K562 (cell line): Measurements from ENCODE around the gene IMP4. TPM values are rescaled to one million over a fixed set of nuclear protein-coding genes. Genes with fewer than 3 reads are reported as not detected.
A peak's percentile ranks its signal among the peaks of the same experiment; 100 is the strongest.

Source experiments
- ATAC-seq: fragments of 200-7000 bp; cut with Tn5 transposase; 3 replicates; pipeline ENCODE4 v1.9.1; 2020; ENCODE audit warnings: moderate library complexity
- BruUV-seq: library from RNA; stranded (reverse); fragments of 400-500 nt; replicated peaks from 2 replicates; lab custom pipeline; 2021; lab: Mats Ljungman, UMichigan
- CTCF ChIA-PET: fragments of 300-600 bp; formaldehyde crosslinking; extraction: SDS; loops from one replicate; lab custom pipeline; 2021; ENCODE audit warnings: low intra/inter-chr PET ratio; lab: Yijun Ruan, JAX
- POLR2A ChIA-PET: fragments of 300-600, 350-650 bp; sonication (Branson Sonifier 250); formaldehyde crosslinking; extraction: SDS; loops from one replicate; lab custom pipeline; 2021; ENCODE audit warnings: antibody characterized with exemption, inconsistent platforms; lab: Yijun Ruan, JAX
- DNase-seq, 4 experiments: peaks; one replicate each; pipeline versions ENCODE4 v3.0.0 to v3.0.0-alpha.2; 2011 to 2018; ENCODE audit warnings: low spot score in 3 of 4, mixed read lengths in 3 of 4; ENCODE audit errors: extremely low read depth in 1 of 4
- FAIRE-seq: peaks from 2 replicates; lab custom pipeline; 2011; peaks lifted over from hg19 to GRCh38; lab: Jason Lieb, UNC
- H2AFZ ChIP-seq: 2 replicates; pipeline ENCODE4 v1.6.0; 2011; ENCODE audit warnings: low read depth, low read length, control low read depth, inconsistent platforms
- H3K27ac ChIP-seq: fragments of 200-600 bp; 3 replicates; pipeline ENCODE4 v1.8.0; 2011; ENCODE audit warnings: low read depth, mild to moderate bottlenecking, control low read depth, inconsistent platforms, low read length, moderate library complexity, mixed read lengths; ENCODE audit errors: extremely low read depth
- H3K27me3 ChIP-seq, 2 experiments: fragments of 300-600 bp in 1 of 2; 2 replicates in 1 of 2; 3 replicates in 1 of 2; pipeline versions ENCODE4 v1.6.0 to v1.8.0; 2011; ENCODE audit warnings: inconsistent platforms in 2 of 2, low read length in 2 of 2, mild to moderate bottlenecking in 1 of 2, mixed read lengths in 1 of 2, moderate library complexity in 1 of 2; ENCODE audit not compliant: control insufficient read depth in 2 of 2, insufficient read depth in 2 of 2
- H3K36me3 ChIP-seq: fragments of 300-600 bp; 3 replicates; pipeline ENCODE4 v1.8.0; 2011; ENCODE audit warnings: mild to moderate bottlenecking, low read length, inconsistent platforms; ENCODE audit not compliant: control insufficient read depth, insufficient read depth
- H3K4me1 ChIP-seq, 2 experiments: fragments of 200-600 bp in 1 of 2; replicated peaks in 1 of 2; 2 replicates in 1 of 2; 3 replicates in 1 of 2; pipeline versions ENCODE4 v1.5.1 to v1.8.0; 2011; ENCODE audit warnings: inconsistent platforms in 2 of 2, low read length in 2 of 2, mild to moderate bottlenecking in 1 of 2, mixed read lengths in 1 of 2, moderate library complexity in 1 of 2; ENCODE audit not compliant: control insufficient read depth in 2 of 2, insufficient read depth in 2 of 2
- H3K4me2 ChIP-seq: 2 replicates; pipeline ENCODE4 v1.6.1; 2011; ENCODE audit warnings: low read length, control low read depth, inconsistent platforms, mixed read lengths; ENCODE audit not compliant: insufficient read depth
- H3K4me3 ChIP-seq: fragments of 200-600 bp; sonication (generic), shearing (Covaris generic); 2 replicates; pipeline ENCODE4 v1.5.1; 2016; ENCODE audit warnings: control low read depth, inconsistent platforms
- H3K79me2 ChIP-seq: fragments of 200-600 bp; 3 replicates; pipeline ENCODE4 v1.8.0; 2011; ENCODE audit warnings: low read length, inconsistent platforms; ENCODE audit not compliant: control insufficient read depth, insufficient read depth
- H3K9ac ChIP-seq, 2 experiments: 2 replicates each; pipeline versions ENCODE4 v1.6.0 to v1.6.1; 2011; ENCODE audit warnings: low read depth in 2 of 2, low read length in 2 of 2, control low read depth in 1 of 2, inconsistent platforms in 1 of 2, mild to moderate bottlenecking in 1 of 2, mixed read lengths in 1 of 2; ENCODE audit not compliant: insufficient read depth in 1 of 2
- H3K9me1 ChIP-seq: one replicate; pipeline ENCODE4 v1.6.0; 2011; ENCODE audit warnings: inconsistent platforms, mild to moderate bottlenecking, low read length, moderate library complexity; ENCODE audit not compliant: control insufficient read depth, insufficient read depth
- H3K9me3 ChIP-seq: replicated peaks from 2 replicates; pipeline ENCODE4 v1.5.1; 2011; ENCODE audit warnings: low read depth, low read length, inconsistent platforms; ENCODE audit not compliant: control insufficient read depth, insufficient read depth
- H4K20me1 ChIP-seq: replicated peaks from 2 replicates; pipeline ENCODE4 v1.6.1; 2011; ENCODE audit warnings: low read length, inconsistent platforms, mixed read lengths; ENCODE audit not compliant: control insufficient read depth, insufficient read depth
- BRF1 ChIP-seq: IDR thresholded peaks from 3 replicates; pipeline ENCODE4 v1.6.1; 2011; ENCODE audit warnings: borderline replicate concordance, mild to moderate bottlenecking; ENCODE audit not compliant: insufficient read length; ENCODE audit errors: extremely low read depth
- CBX3 ChIP-seq, 2 experiments: IDR thresholded peaks; 1 replicate in 1 of 2; 2 replicates in 1 of 2; pipeline ENCODE4 v1.6.1; 2012; ENCODE audit warnings: inconsistent platforms in 2 of 2, low read length in 2 of 2, borderline replicate concordance in 1 of 2, control low read depth in 1 of 2
- CEBPB ChIP-seq: fragments of 450-650 bp; IDR thresholded peaks from 2 replicates; pipeline ENCODE4 v1.6.1; 2016; ENCODE audit warnings: missing genetic modification characterization, missing compliant biosample characterization
- GATA2 ChIP-seq: sonication (generic); formaldehyde crosslinking; IDR thresholded peaks from 2 replicates; pipeline ENCODE4 v1.4.0; 2020; ENCODE audit warnings: mild to moderate bottlenecking, missing genetic modification reagents
- HCFC1 ChIP-seq: IDR thresholded peaks from 2 replicates; pipeline ENCODE4 v1.6.1; 2012; ENCODE audit warnings: low read depth, low read length, improper control_type of control experiment
- JUND ChIP-seq, 2 experiments: IDR thresholded peaks; 2 replicates in 1 of 2; 3 replicates in 1 of 2; pipeline ENCODE4 v1.6.1; 2011; ENCODE audit warnings: borderline replicate concordance in 2 of 2, low read depth in 2 of 2, low read length in 2 of 2, improper control_type of control experiment in 1 of 2, missing biosample characterization in 1 of 2, missing genetic modification characterization in 1 of 2, missing genetic modification reagents in 1 of 2
- KDM2B ChIP-seq: fragments of 250-450 bp; sonication (Bioruptor Pico); IDR thresholded peaks from 2 replicates; pipeline ENCODE4 v1.8.0; 2021; ENCODE audit warnings: mild to moderate bottlenecking, moderate library complexity
- PTTG1 ChIP-seq: fragments of 450-650 bp; IDR thresholded peaks from 2 replicates; pipeline ENCODE4 v1.6.1; 2016; ENCODE audit warnings: low read depth, mild to moderate bottlenecking, missing genetic modification characterization, missing compliant biosample characterization
- SMAD4 ChIP-seq: fragments of 250-450 bp; sonication (Bioruptor Pico); conservative IDR thresholded peaks from 2 replicates; pipeline ENCODE4 v1.8.0; 2021; ENCODE audit warnings: inconsistent platforms, mild to moderate bottlenecking, moderate library complexity
- SRSF3 ChIP-seq: fragments of 200-400 bp; formaldehyde crosslinking; IDR thresholded peaks from 2 replicates; pipeline ENCODE4 v1.6.1; 2016; ENCODE audit warnings: mild to moderate bottlenecking, low read length, moderate library complexity; ENCODE audit not compliant: insufficient read depth
- ZFX ChIP-seq: sonication (generic); formaldehyde crosslinking; IDR thresholded peaks from 2 replicates; pipeline ENCODE4 v1.8.0; 2022; ENCODE audit warnings: mild to moderate bottlenecking, missing genetic modification reagents, moderate library complexity
- ZNF12 ChIP-seq: sonication (generic); formaldehyde crosslinking; IDR thresholded peaks from 2 replicates; pipeline ENCODE4 v1.4.0; 2020; ENCODE audit warnings: mild to moderate bottlenecking, missing genetic modification reagents
- WGBS: fragments of 100-300 bp; shearing (Covaris generic); methylation state at CpG from one replicate; pipeline ENCODE4 v1.1.6; 2016; ENCODE audit warnings: low coverage, mixed read lengths; ENCODE audit not compliant: insufficient coverage; ENCODE audit errors: missing lambda C conversion rate; 5-methylcytosine and 5-hydroxymethylcytosine counted together
- in situ Hi-C: fragments of 300-500 bp; cut with MboI; formaldehyde crosslinking; loops from 4 replicates; pipeline ENCODE4 v1.15.0; 2018; ENCODE audit warnings: inconsistent platforms, mixed read lengths
- intact Hi-C: fragments of 100-400 bp; cut with micrococcal nuclease; formaldehyde crosslinking; loops from 2 replicates; pipeline ENCODE4 v1.14.2; 2022
- polyA plus RNA-seq, 8 experiments: library from polyadenylated mRNA; depleted of rRNA in 4 of 8; stranded (reverse) in 5 of 8; unstranded in 3 of 8; fragments of >200 nt; fragmentation: Nextera tagmentation in 2 of 8; fragmentation: Illumina TruSeq in 1 of 8; extraction: Ambion mirVana in 2 of 8; extraction: Trizol in 1 of 8; gene quantifications; 2 replicates each; pipeline versions ENCODE4 v1.2.1 to v1.2.3, GENCODE V29; 2011 to 2014; ENCODE audit warnings: inconsistent platforms in 1 of 8, missing spikeins in 1 of 8
- total RNA-seq, 7 experiments: library from RNA; depleted of rRNA in 6 of 7; stranded (reverse); fragments of >200 nt in 6 of 7; fragmentation: Illumina TruSeq in 2 of 7; extraction: Trizol in 2 of 7; gene quantifications; 2 replicates each; pipeline versions ENCODE4 v1.2.1 to v1.2.3, GENCODE V29; 2011 to 2021; ENCODE audit warnings: low replicate concordance in 1 of 7
- TF ChIP-seq, protein P1 (sequence below): sonication (generic); formaldehyde crosslinking; IDR thresholded peaks from 2 replicates; pipeline ENCODE4 v1.8.1; 2022; ENCODE audit warnings: missing genetic modification reagents

IMP4 gene
- total and polyA plus RNA-seq, 9 of the 15 experiments (the other 6 are each of a cell fraction or from before 2014, with no cell fraction given), result 35.4 to 209 (median 100.0) TPM

DNA sequence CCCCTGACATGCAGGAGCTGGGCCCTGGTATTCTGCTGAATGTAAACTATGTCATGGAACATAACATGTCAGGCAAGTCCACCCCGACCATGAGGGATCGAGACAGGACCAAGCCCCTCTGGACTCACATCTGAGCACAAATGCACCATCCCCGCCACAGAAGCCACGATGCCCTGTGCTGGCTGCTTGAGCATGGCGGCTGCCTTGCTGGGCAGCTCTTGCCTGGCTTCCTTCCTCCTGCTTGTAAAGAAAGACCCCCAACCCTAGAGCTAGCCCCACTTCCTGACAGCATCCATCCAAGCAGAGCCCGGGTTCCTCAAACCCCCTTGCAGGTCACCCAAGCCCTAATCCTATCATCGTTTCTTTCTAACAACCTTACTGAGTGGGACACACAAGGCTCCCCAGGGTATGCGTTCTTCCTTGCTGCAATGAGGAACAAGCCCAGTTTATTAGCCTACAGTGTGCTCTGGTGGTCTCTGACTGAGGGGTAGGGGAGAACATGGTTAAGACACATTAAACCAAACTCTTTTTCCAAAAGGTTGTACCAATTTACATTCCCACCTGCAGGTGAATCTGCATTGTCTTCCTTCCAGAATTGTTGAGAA is 39.7 kb downstream of the IMP4 start:
- CTCF ChIA-PET, result no interaction called here
- DNase-seq (no peak), FAIRE-seq (no peak), ATAC-seq (no peak)
- intact Hi-C loops (no loop called here), in situ Hi-C loops (loop anchor here (25.0 kb wide), 1 partner anchor 205 kb away; the partner anchor contains the start of gene CFC1)
- H2AFZ ChIP-seq, result no peak overlapping the region
- no peaks in the 10 kb centered on the region; the same call in 2 of the 3 replicates for H3K79me2 ChIP-seq
- no peak overlapping the region for H3K27ac ChIP-seq
- POLR2A ChIA-PET, result no interaction called here
- H4K20me1 ChIP-seq, result no peaks in the 10 kb centered on the region
- no TSS peak for BruUV-seq
- TF ChIP-seq ZNF12, result peak; percentile 87; the same call in 1 of the 2 replicates
- no peak for TF ChIP-seq JUND (IDR thresholded peaks at IDR 0.05; ENCODE audit: borderline replicate concordance, low read depth, low read length)
- TF ChIP-seq JUND (tag; IDR thresholded peaks at IDR 0.05; ENCODE audit: borderline replicate concordance, low read depth, low read length), result no peak
- no peaks in the 10 kb centered on the region for H3K36me3 ChIP-seq
- H3K4me3 ChIP-seq, result no peak overlapping the region
- no peak overlapping the region for H3K9ac ChIP-seq
- H3K4me1 ChIP-seq, result peaks cover 19 to 41% of the 10 kb centered on the region in 2 experiments
- no peak overlapping the region for H3K4me2 ChIP-seq
- WGBS, result 91% methylated on average over 8 of the region's 8 CpGs
- no peaks in the 10 kb centered on the region for H3K9me1 ChIP-seq
- no peaks in the 10 kb centered on the region for H3K27me3 ChIP-seq
- H3K9me3 ChIP-seq, result no peaks in the 10 kb centered on the region

DNA sequence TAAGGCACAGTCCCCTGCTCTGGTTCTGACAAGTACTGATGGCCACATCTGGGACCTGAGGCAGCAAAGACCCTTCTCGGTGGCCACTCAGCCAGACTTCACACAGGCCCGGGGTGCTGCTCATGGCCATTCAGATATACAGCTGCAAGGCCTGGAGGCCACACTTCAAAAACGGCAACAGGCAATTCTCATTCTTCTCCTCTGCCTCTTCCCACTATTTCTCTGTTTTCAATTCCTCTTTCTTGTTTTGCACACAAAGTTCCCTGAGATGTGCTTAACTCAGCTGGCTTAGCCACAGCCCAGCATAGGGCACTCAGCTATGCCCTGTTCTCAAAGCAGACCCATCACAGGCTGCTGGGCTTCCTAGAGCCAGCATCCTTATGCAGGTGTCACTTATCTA is 43.0 kb downstream of the IMP4 start:
- DNase-seq (no peak), ATAC-seq (no peak), FAIRE-seq (no peak)
- 61% methylated on average over 3 of the region's 3 CpGs for WGBS
- H3K9me3 ChIP-seq, result no peaks in the 10 kb centered on the region
- H3K4me1 ChIP-seq, result peaks cover 10 to 18% of the 10 kb centered on the region in 2 experiments
- H3K27ac ChIP-seq, result no peak overlapping the region
- H3K4me3 ChIP-seq, result no peak overlapping the region
- H4K20me1 ChIP-seq, result no peaks in the 10 kb centered on the region
- no peaks in the 10 kb centered on the region for H3K36me3 ChIP-seq
- H3K9ac ChIP-seq, result no peak overlapping the region
- no peaks in the 10 kb centered on the region for H3K79me2 ChIP-seq
- intact Hi-C loops (no loop called here), in situ Hi-C loops (loop anchor here (25.0 kb wide), 1 partner anchor 202 kb away; the partner anchor contains the start of gene CFC1)
- no peaks in the 10 kb centered on the region for H3K27me3 ChIP-seq
- CTCF ChIA-PET, result no interaction called here
- H3K4me2 ChIP-seq, result no peak overlapping the region
- BruUV-seq, result no TSS peak
- no peak overlapping the region for H2AFZ ChIP-seq
- POLR2A ChIA-PET, result no interaction called here
- H3K9me1 ChIP-seq, result no peaks in the 10 kb centered on the region
- TF ChIP-seq SMAD4 (CRISPR knock-in tag) (no peak), GATA2 (no peak), CEBPB (tag) (no peak), KDM2B (CRISPR knock-in tag) (no peak), SRSF3 (no peak), BRF1 (no peak), PTTG1 (tag) (no peak), ZFX (CRISPR knock-in tag) (no peak), HCFC1 (no peak), CBX3 (IDR thresholded peaks at IDR 0.05; ENCODE audit: borderline replicate concordance in 1 of 2, low read length in 2 of 2) (no peak)
- TF ChIP-seq, protein P1, sequence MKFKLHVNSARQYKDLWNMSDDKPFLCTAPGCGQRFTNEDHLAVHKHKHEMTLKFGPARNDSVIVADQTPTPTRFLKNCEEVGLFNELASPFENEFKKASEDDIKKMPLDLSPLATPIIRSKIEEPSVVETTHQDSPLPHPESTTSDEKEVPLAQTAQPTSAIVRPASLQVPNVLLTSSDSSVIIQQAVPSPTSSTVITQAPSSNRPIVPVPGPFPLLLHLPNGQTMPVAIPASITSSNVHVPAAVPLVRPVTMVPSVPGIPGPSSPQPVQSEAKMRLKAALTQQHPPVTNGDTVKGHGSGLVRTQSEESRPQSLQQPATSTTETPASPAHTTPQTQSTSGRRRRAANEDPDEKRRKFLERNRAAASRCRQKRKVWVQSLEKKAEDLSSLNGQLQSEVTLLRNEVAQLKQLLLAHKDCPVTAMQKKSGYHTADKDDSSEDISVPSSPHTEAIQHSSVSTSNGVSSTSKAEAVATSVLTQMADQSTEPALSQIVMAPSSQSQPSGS (CRISPR knock-in tag), result no peak
